Measurements from ENCODE around the gene POU6F2.

- TF ChIP-seq TCF7L2 (IDR thresholded peaks at IDR 0.05; ENCODE audit: borderline replicate concordance, extremely low read depth, insufficient read depth, insufficient read length) (no peak), POLR2A (IDR thresholded peaks at IDR 0.05; ENCODE audit: borderline replicate concordance, extremely low read depth, insufficient read depth, insufficient read length) (no peak), CTCF (IDR thresholded peaks at IDR 0.05 in 2 of 3, conservative IDR thresholded peaks at IDR 0.05 in 1 of 3; ENCODE audit: borderline replicate concordance in 1 of 3, insufficient read depth in 1 of 3, low read depth in 2 of 3, low read length in 2 of 3) (no peak), POLR2AphosphoS5 (IDR thresholded peaks at IDR 0.05; ENCODE audit: low read depth, low read length) (no peak), EZH2 (IDR thresholded peaks at IDR 0.05) (no peak), ZNF274 (IDR thresholded peaks at IDR 0.05; ENCODE audit: low read depth, low read length) (no peak), SRF (IDR thresholded peaks at IDR 0.05; ENCODE audit: low read depth) (no peak), JUND (IDR thresholded peaks at IDR 0.05) (no peak), ATF3 (IDR thresholded peaks at IDR 0.05) (no peak), ZBTB33 (IDR thresholded peaks at IDR 0.05; ENCODE audit: extremely low read depth, insufficient replicate concordance, low read length) (no peak), CEBPB (IDR thresholded peaks at IDR 0.05; ENCODE audit: low read depth) (no peak)
These were observed 455.2 kb downstream of the POU6F2 start for GRCh38 chr7:39432807-39433416.
